ENCODE measurements around the gene AGL. TPM values are rescaled to one million over a fixed set of nuclear protein-coding genes. Genes with fewer than 3 reads are reported as not detected.
"Not testable (repeated sequence)": the region's sequence is repeated elsewhere in the genome, so short reads cannot be mapped to it uniquely, and the experiment has no call there.

AGL gene
- total RNA-seq, 2 experiments from 2014 or later = 12.6 to 13.2 TPM

- no peak for DNase-seq
- Mint-ChIP-seq H3K9me3 (peaks cover 3% of the 10 kb centered on the region), H3K27ac (no peak overlapping the region), H3K27me3 (peaks cover 2% of the 10 kb centered on the region), H3K4me1 (no peaks in the 10 kb centered on the region), H3K4me3 (no peak overlapping the region), H3K36me3 (ENCODE audit: low read depth) (no peaks in the 10 kb centered on the region)
- POLR2A ChIA-PET = no interaction called here
- CTCF ChIA-PET = interaction anchor here (1.3 to 1.4 kb wide), 2 partner anchors 26 to 623 kb away, joined by 3 read pairs; no protein-coding TSS in a partner anchor
Measured at GRCh38 chr1:99829269-99829668, 20.9 kb upstream of the AGL start.

DNA sequence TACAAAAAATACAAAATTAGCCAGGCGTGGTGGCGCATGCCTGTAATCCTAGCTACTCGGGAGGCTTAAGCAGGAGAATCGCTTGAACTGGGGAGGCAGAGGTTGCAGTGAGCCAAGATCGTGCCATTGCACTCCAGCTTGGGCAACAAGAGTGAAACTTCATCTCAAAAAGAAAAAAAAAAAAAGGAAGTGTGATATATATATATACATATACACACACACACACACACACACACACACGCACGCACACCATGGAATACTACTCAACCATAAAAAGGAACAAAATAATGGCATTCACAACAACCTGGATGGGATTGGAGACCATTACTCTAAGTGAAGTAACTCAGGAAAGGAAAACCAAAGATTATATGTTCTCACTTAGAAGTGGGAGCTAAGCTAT, 16.2 kb upstream of the AGL start:
- H3K4me3 Mint-ChIP-seq; POLR2A ChIA-PET; CTCF ChIA-PET; H3K27ac Mint-ChIP-seq; H3K9me3 Mint-ChIP-seq; DNase-seq; H3K27me3 Mint-ChIP-seq; H3K36me3 Mint-ChIP-seq (ENCODE audit: low read depth); H3K4me1 Mint-ChIP-seq: not testable (repeated sequence)

DNA sequence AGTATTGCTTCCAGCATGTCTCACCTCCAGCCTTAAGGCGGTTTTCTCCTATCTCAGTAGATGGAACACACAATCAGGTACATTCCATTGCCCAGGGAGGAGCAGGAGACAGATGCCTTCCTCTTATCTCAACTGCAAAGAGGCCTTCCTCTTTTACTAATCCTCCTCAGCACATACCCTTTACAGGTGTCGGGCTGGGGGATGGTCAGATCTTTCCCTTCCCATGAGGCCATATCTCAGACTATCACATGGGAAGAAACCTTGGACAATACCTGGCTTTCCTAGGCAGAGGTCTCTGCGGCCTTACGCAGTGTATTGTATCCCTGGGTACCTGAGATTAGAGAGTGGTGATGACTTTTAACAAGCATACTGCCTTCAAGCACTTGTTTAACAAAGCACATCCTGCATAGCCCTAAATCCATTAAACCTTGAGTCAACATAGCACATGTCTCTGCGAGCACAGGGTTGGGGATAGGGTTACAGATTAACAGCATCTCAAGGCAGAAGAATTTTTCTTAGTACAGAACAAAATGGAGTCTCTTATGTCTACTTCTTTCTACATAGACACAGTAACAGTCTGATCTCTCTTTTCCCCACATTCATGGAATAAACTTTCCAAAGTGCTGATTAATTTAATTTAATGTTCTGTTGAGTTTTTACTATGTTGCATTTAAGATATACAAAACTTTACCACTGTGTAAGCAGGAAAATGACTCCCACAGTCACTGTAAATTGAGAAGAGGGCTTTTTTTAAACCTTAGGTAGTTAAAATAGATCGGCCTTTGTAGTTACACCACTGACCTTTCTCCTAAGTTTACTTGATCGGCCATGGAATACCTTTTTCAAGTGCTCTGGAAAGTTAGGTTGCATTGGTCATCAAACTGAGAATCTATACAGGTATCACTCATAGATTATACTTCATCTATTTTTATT, 13.7 kb upstream of the AGL start:
- POLR2A ChIA-PET; H3K4me3 Mint-ChIP-seq; H3K27ac Mint-ChIP-seq; H3K9me3 Mint-ChIP-seq; H3K4me1 Mint-ChIP-seq; H3K36me3 Mint-ChIP-seq (ENCODE audit: low read depth); CTCF ChIA-PET; DNase-seq; H3K27me3 Mint-ChIP-seq: not testable (repeated sequence)

- H3K9me3 Mint-ChIP-seq; H3K27ac Mint-ChIP-seq; POLR2A ChIA-PET; CTCF ChIA-PET; H3K4me3 Mint-ChIP-seq; H3K4me1 Mint-ChIP-seq; DNase-seq; H3K36me3 Mint-ChIP-seq (ENCODE audit: low read depth); H3K27me3 Mint-ChIP-seq: not testable (repeated sequence)
Measured at GRCh38 chr1:99840353-99840752, 9.8 kb upstream of the AGL start.

DNA sequence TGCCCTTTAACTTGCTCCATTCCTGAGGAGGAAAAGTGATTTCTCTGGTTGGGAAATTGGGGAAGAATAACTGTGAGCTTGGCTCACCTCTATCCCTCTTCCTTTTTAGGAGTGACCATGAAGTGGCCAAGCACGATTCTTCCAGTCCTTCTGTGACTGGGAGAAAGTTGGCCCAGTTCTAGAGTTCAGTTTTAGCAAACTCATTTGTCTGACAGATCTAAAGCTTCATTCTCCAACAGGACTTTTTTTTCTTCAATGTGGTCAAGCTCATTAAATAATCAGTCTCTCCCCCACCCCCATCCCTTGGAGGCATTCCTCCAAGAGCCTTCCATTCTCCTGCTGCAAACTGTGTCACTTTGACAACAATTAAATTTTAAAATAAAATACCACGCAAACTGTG, 6.4 kb upstream of the AGL start:
- no peak overlapping the region for H3K4me3 Mint-ChIP-seq
- peaks cover 2% of the 10 kb centered on the region for H3K36me3 Mint-ChIP-seq (ENCODE audit: low read depth)
- peaks cover 6% of the 10 kb centered on the region for H3K4me1 Mint-ChIP-seq
- DNase-seq = no peak
- ChIA-PET CTCF (interaction anchor here (0.6 to 1.2 kb wide), 5 partner anchors 9 to 1140 kb away, joined by 3 to 4 read pairs (median 3); no protein-coding TSS in a partner anchor), POLR2A (no interaction called here)
- H3K9me3 Mint-ChIP-seq = peaks cover 2% of the 10 kb centered on the region
- H3K27me3 Mint-ChIP-seq = peaks cover 2% of the 10 kb centered on the region
- no peak overlapping the region for H3K27ac Mint-ChIP-seq

- H3K4me3 Mint-ChIP-seq; H3K27me3 Mint-ChIP-seq; H3K36me3 Mint-ChIP-seq (ENCODE audit: low read depth); POLR2A ChIA-PET; H3K27ac Mint-ChIP-seq; DNase-seq; H3K9me3 Mint-ChIP-seq; CTCF ChIA-PET: not testable (repeated sequence)
- peaks cover 14% of the 10 kb centered on the region for H3K4me1 Mint-ChIP-seq
Measured at GRCh38 chr1:99845201-99845600, 5.0 kb upstream of the AGL start.

DNA sequence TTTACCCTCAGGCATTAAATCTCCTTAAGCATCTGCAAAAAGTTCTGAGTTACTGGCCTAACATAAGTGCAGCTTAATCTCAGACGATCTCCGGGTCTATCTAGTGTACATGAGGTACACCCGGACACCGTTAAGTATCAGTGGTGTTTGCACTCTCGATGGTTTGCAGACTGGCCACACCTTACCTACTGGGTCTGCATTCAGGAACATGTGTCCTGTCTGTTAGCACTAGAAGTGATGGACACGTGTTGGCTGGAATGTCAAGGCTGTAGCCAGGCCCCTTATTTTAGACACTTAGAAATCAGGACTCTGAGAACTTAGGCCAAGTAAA, 783 bp upstream of the AGL start:
- Mint-ChIP-seq H3K27me3 (peaks cover 2% of the 10 kb centered on the region), H3K36me3 (ENCODE audit: low read depth) (peaks cover 13% of the 10 kb centered on the region), H3K4me1 (peaks cover 36% of the 10 kb centered on the region), H3K9me3 (no peaks in the 10 kb centered on the region), H3K27ac (peak overlapping the region; percentile 93), H3K4me3 (peak overlapping the region; percentile 90)
- POLR2A ChIA-PET = no interaction called here
- no peak for DNase-seq
- CTCF ChIA-PET = interaction anchor here (1.2 to 1.3 kb wide), 2 partner anchors 16 to 37 kb away, joined by 3 read pairs; no protein-coding TSS in a partner anchor

DNA sequence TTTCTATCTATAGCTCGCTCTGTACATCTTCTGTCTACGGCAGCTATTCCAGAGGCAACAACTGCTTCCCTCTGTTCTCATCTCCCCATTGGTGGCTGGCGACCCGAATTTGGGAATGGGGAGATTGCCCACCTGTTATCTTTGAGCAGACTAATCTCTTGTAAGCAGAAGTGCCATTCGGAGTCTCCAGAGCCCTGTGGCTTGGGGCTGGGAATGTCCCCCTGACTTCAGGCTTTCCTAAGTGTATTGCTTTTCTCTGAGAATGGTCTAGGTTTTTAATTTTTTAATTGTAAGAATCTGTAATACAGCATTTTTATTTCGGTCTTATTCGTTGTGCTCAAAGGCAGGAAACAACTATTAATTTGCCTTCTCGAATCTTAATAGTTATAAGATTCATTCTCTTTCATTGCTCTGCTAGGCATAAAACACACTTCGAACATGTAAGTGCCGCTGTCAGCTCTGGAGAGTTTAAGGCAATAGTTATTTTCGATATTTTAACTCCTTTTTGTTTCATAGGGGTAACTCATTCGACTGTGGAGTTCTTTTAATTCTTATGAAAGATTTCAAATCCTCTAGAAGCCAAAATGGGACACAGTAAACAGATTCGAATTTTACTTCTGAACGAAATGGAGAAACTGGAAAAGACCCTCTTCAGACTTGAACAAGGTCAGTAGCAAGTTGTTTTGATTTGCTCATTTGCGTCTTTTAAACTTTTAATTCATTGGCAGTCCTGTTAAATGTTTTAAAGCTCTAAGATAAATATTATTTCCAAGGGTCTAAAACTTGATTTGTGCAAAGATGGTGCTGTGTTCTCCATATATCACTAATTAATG, 514 bp downstream of the AGL start:
- ChIA-PET POLR2A (no interaction called here), CTCF (interaction anchor here (1.3 kb wide), 1 partner anchor 15 kb away, joined by 3 read pairs; no protein-coding TSS in a partner anchor)
- Mint-ChIP-seq H3K9me3 (no peaks in the 10 kb centered on the region), H3K4me3 (peak overlapping the region; percentile 90), H3K27ac (peak overlapping the region; percentile 93), H3K27me3 (peaks cover 2% of the 10 kb centered on the region), H3K4me1 (peaks cover 36% of the 10 kb centered on the region), H3K36me3 (ENCODE audit: low read depth) (peaks cover 16% of the 10 kb centered on the region)
- DNase-seq = no peak

- no peak overlapping the region for H3K27ac Mint-ChIP-seq
- H3K36me3 Mint-ChIP-seq (ENCODE audit: low read depth) = peaks cover 20% of the 10 kb centered on the region
- ChIA-PET CTCF (interaction anchor here (0.6 to 0.9 kb wide), 2 partner anchors 8 to 161 kb away, joined by 3 to 4 read pairs; no protein-coding TSS in a partner anchor), POLR2A (no interaction called here)
- H3K4me1 Mint-ChIP-seq = peaks cover 36% of the 10 kb centered on the region
- DNase-seq = no peak
- no peaks in the 10 kb centered on the region for H3K27me3 Mint-ChIP-seq
- peaks cover 4% of the 10 kb centered on the region for H3K9me3 Mint-ChIP-seq
- no peak overlapping the region for H3K4me3 Mint-ChIP-seq
Measured at GRCh38 chr1:99851850-99852454, 1.8 kb downstream of the AGL start.

GRCh38 chr1:99852648-99853047, 2.5 kb downstream of the AGL start:
- Mint-ChIP-seq H3K4me3 (no peak overlapping the region), H3K36me3 (ENCODE audit: low read depth) (peaks cover 20% of the 10 kb centered on the region), H3K27me3 (no peaks in the 10 kb centered on the region), H3K4me1 (peaks cover 36% of the 10 kb centered on the region), H3K9me3 (peaks cover 4% of the 10 kb centered on the region), H3K27ac (no peak overlapping the region)
- CTCF ChIA-PET = interaction anchor here (0.9 kb wide), 1 partner anchor 9 kb away, joined by 4 read pairs; no protein-coding TSS in a partner anchor
- POLR2A ChIA-PET = no interaction called here
- no peak for DNase-seq

DNA sequence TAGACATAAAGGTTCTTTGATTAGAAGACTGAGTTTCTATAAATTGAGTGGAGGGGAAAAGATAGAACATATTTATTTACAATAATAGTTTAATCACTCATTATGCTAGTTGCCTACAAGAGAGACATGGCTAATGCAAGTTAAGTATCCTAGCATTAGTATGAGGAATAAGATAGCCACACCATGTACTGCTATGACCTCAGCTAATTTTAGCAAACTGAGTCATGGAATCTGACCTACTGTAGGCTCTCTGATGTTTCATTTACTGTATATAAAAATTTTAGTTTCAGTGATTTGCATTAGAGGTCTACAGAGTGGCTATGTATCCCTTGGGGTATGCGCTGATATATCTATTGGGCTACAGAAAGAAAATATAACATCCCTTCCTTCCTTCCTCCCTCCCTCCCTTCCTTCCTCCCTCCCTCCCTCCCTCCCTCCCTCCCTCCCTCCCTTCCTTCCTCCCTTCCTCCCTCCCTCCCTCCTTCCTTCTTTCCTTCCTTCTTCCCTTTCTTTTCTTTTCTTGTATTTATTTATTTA, 5.8 kb downstream of the AGL start:
- ChIA-PET POLR2A (no interaction called here), CTCF (no interaction called here)
- Mint-ChIP-seq H3K36me3 (ENCODE audit: low read depth) (peaks cover 18% of the 10 kb centered on the region), H3K9me3 (peaks cover 4% of the 10 kb centered on the region), H3K27ac (no peak overlapping the region), H3K4me1 (peaks cover 14% of the 10 kb centered on the region), H3K4me3 (no peak overlapping the region), H3K27me3 (no peaks in the 10 kb centered on the region)
- DNase-seq = no peak

GRCh38 chr1:99857041-99857440, 6.9 kb downstream of the AGL start:
- H3K4me1 Mint-ChIP-seq, H3K9me3 Mint-ChIP-seq, H3K27me3 Mint-ChIP-seq, DNase-seq, POLR2A ChIA-PET, CTCF ChIA-PET, H3K27ac Mint-ChIP-seq, H3K4me3 Mint-ChIP-seq: not testable (repeated sequence)
- peaks cover 20% of the 10 kb centered on the region for H3K36me3 Mint-ChIP-seq (ENCODE audit: low read depth)

GRCh38 chr1:99858286-99858685, 8.1 kb downstream of the AGL start:
- no peak for DNase-seq
- CTCF ChIA-PET = no interaction called here
- POLR2A ChIA-PET = no interaction called here
- Mint-ChIP-seq H3K4me3 (no peak overlapping the region), H3K36me3 (ENCODE audit: low read depth) (peaks cover 19% of the 10 kb centered on the region), H3K27me3 (no peaks in the 10 kb centered on the region), H3K4me1 (peaks cover under 1% of the 10 kb centered on the region), H3K27ac (no peak overlapping the region), H3K9me3 (peaks cover 4% of the 10 kb centered on the region)

All from activated CD4-positive, alpha-beta T cell treated with anti-CD3 and anti-CD28 coated beads, Interleukin-2, amount 10 ng/mL, durations not matched to agents 7 days and 5 days (primary cell).